HG02623 (cell line): ENCODE results near the gene ALDH8A1.

Experiments
- ATAC-seq: cut with Tn5 transposase; IDR thresholded peaks from one replicate; pipeline ENCODE4 v1.9.1; 2021; ENCODE audit warnings: moderate library complexity; ENCODE audit not compliant: unreplicated experiment

The ALDH8A1 gene, protein sequence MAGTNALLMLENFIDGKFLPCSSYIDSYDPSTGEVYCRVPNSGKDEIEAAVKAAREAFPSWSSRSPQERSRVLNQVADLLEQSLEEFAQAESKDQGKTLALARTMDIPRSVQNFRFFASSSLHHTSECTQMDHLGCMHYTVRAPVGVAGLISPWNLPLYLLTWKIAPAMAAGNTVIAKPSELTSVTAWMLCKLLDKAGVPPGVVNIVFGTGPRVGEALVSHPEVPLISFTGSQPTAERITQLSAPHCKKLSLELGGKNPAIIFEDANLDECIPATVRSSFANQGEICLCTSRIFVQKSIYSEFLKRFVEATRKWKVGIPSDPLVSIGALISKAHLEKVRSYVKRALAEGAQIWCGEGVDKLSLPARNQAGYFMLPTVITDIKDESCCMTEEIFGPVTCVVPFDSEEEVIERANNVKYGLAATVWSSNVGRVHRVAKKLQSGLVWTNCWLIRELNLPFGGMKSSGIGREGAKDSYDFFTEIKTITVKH

DNA sequence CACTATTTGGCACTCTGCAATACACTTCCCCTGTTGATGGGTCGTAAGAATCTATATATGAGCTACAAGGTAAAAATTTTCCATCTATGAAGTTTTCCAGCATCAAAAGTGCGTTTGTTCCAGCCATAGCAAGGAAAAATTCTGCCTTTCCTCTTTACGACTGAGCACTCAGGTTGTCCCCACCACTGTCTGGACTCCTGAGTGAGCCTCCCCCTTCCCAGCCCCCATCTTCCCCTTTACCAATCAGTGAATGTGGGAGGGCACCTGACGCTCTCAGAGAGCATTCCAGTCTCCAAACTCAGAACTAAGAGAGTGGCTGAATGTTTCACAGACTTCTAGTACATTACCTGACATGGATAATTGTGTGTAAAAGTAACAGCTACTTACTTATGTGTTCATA, at the start of gene ALDH8A1:
Gene ALDH8A1, minus strand, starts transcription at position 175 of the 400 bp plus-strand sequence. Its CDS starts 48 bp downstream, at position 127.
- ATAC-seq: no peak

DNA sequence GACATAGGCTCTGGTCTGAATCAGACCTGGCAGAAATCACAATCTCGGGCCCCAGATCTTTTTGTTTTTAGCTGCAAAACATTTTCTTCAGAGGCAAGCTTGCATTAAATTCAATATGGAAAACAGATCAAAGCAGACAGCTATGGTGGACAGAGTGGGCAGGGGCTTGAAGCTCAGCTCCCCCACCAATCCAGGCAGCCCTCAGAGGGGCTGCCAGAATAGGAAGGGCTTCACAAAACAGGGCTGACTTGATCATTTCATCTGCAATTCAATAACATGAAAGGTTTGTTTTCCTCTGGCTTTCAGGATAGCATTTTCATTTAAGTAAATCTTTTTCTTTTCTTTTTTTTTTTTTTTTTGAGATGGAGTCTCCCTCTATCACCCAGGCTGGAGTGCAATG, 49.2 kb upstream of the ALDH8A1 start:
- no peak for ATAC-seq

DNA sequence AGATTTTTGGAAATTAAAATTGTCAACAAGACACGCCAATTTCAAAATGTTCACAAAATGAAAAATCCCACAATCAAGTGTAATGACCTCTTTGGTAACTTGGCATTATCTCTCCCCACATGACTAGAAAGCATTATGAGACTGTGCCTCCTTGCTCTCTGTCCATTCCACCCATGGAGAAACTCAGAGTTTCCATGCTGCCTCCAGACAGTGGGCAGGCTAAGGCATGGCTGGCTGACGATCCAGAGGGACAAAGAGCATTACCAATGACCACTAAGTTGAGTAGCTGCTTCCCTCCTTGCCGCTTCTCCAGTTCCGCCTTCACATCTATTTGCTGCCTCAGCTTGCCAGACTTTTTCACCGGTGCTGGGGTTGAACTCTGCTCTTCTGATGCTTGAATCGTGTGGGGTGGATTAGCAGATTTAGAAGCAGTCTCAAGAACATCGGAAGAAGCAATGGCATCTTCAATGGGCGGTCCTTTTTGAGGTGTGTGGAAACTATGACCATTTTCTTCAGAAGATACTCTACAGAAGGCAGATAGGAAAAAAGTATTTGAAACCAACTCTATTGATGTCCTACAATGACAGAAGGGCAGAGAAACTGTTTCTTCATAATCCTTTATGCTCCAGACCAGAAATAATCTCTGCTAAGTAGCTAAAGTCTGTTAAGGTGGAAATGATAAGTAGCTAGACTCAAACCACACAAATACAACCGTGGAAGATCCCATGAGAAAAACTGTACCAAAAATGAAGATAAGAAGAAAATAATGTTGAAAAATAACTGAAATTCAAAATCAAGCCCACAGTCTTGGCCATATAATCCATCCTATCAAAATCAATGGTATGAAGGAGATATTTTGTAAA, 47.5 kb upstream of the ALDH8A1 start:
- no peak for ATAC-seq

DNA sequence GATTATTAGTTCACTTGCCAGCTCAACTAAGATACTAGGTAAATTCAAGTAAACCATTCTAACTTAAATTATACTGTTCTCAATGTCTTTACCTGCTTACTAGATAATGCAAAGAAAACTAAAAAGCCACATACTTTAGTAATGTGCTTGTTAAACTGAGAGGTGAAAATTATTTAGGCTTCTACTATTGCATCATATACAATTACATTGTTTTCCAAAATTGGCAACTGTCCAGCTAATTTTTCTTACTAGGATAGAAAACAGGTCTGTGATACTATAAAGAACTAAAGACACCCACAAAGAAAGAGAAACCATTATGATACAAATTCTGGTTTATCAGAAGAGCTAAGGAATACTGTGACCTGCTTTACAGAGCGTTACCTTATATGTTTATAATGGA, 45.6 kb upstream of the ALDH8A1 start:
- no peak for ATAC-seq

DNA sequence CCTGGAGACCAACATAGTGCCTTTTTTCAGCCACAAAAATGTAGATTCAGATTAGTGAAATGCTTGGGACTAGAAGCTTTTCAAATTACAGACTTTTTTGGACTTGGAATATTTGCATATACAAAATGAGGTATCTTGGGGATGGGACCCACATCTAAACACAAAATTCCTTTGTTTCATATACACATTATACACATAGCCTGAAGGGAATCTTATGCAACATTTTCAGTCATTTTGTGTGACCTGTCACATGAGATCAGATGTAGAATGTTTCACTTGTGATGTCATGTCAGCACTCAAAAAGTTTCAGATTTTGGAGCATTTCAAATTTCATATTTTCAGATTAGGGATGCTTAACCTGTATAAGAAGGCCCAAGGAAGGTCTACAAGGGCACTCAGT, 44.5 kb upstream of the ALDH8A1 start:
- ATAC-seq: no peak

DNA sequence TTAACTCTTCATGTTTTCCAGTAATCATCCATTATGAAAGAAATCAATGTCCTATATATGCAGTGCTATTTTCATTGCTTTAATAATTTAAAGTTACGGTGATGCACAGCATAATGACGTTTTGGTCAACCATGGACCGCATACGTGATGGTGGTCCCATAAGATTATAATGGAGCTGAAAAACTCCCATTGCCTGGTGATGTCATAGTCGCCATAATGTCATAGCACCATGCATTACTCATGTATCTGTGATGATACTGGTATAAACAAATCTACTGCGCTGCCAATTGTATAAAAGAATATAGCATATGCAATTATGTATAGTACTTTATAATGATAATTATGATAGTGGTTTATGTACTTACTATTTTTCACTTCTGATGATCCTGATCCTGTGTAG, 42.3 kb upstream of the ALDH8A1 start:
- ATAC-seq: no peak

DNA sequence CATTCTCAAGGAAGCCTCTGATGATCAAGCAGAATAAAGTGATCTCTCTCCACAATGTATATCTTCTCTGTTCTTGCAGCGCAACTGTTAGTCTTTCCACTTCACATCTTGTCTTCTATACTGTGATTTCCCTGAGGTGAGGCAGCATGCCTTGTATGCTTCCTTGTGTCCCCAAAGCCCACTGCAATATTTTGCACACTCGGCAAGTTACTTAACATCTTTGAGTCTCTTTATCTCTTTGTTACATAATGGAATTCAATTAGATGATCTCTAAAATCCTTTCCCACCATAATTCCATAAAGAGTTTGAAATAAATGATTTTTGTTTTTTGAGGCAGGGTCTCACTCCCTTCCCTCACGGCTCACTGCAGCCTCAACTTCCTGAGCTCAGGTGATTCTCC, 40.4 kb upstream of the ALDH8A1 start:
- no peak for ATAC-seq

DNA sequence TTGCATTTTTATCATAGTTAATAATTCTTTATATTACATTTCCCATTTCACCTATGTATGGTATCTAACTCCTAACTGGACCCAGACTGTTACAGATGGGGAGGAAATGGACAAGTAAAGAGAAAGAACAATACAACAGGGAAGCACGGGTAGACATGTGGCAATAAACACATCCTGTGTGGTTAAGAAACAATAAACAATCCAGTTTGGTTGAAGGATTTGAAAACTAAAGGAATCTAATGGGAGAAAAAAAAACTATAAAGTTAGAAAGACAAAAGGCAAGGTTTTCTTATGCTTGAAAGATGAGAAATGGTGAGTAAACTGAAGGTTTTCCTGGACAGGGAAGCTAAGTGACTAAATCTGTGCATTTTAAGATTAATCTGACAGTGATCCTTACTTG, 34.9 kb upstream of the ALDH8A1 start:
- ATAC-seq: no peak

DNA sequence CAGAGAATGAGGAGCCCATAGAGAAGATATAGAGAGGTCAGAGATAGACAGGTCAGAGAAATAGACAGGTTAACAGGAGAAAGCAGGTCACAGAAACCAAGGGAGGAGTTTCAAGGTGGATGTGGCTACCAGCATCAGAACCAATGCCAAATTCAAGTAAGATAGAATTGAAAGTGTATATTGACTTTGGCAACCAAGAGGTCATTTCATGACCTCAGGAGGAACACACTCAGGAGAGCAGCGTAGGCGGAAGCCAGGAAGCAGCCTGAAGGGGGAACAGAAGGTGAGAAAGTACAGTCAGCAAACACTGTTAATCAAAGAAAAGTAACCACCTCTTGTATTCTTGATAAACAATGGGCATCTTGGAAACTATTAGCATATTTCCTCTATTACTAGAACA, 33.9 kb upstream of the ALDH8A1 start:
- ATAC-seq: no peak

DNA sequence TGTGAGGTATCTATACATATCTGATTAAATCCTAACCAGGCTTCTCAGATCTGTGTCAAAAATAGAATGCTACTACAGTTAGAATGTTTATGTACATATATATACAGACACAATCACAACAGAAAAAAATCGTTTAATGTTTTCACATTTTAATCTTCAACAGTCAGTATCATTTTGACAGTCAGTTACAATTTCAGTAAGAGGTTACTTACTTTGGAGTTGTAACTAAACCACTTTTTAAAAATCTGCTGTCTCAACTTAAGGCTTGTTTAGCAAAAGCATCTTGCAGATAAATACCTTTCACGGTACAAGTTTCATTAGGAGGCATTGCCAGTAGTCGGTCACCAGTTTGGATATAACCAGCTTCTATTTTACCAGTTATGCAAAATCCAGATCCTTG, 32.3 kb upstream of the ALDH8A1 start:
- no peak for ATAC-seq

DNA sequence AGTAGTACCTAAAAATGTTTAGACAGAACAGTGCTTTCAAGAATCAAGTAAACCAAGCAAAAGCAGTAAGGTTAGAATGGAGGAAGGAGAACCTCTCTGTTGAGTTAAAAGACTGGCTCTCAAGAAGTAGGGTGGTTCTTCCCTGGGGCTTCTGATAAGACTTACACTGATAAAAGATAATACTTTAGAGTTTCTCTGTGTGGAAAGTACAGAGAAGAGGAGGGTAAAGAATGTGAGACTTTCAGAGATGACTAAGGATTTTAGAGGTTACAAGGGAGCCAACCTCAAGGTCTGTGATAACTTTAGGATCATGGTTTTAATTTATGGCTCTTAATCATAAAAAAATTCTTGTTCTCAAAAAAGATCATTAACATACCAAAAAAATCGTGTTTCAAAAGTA, 30.9 kb upstream of the ALDH8A1 start:
- ATAC-seq: no peak

DNA sequence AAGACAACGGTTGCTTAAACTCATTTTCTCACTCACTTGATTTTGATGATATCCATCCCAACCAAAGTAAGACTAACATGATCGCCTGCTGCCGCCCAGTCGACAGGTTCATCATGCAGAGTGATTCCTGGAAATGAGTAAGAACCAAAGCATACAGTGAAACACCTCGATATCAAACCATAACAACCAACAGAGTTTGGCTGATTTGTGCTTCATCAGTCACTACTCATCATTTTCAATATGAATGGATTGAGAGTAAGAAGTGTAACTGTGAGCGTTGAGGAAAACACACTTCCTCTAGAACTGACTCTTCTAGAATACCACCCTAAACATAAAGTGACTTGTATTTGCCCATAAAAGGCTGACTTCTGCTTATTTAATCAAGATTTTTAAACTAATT, 29.2 kb upstream of the ALDH8A1 start:
- peak; percentile 77 for ATAC-seq

DNA sequence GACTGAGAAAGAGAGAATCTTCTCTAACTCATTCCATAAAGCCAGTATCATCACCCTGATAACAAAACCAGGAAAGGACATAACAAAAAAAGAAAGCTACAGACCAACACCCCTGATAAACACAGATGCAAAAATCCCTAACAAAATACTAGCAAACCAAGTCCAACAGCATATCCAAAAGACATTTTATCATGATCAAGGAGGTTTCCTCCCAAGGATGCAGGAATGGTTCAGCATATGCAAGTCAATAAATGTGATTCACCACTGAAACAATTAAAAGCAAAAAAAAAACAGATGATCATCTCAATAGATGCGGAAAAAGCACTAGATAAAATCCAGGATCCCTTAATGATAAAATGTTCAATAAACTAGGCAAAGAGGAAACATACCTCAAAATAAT, 24.5 kb upstream of the ALDH8A1 start:
- no peak for ATAC-seq

DNA sequence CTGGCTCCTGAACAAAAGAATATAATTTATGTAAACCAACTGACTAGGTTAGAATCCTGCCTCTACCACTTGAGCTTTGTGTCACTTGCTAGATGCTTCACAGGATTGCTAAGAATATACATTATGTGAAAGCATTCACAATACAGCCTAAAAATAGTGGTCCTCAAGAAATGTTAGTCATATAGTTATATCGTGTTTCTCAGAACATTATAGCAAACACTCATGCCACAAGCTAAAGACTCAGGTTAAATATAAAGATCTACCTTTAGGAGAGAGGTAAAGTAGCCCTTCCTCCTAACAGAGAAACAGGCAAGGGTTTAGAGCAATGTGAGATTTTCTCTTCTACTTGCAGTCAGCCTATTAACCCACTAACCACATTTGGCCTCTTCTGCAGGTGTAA, 17.8 kb upstream of the ALDH8A1 start:
- no peak for ATAC-seq

DNA sequence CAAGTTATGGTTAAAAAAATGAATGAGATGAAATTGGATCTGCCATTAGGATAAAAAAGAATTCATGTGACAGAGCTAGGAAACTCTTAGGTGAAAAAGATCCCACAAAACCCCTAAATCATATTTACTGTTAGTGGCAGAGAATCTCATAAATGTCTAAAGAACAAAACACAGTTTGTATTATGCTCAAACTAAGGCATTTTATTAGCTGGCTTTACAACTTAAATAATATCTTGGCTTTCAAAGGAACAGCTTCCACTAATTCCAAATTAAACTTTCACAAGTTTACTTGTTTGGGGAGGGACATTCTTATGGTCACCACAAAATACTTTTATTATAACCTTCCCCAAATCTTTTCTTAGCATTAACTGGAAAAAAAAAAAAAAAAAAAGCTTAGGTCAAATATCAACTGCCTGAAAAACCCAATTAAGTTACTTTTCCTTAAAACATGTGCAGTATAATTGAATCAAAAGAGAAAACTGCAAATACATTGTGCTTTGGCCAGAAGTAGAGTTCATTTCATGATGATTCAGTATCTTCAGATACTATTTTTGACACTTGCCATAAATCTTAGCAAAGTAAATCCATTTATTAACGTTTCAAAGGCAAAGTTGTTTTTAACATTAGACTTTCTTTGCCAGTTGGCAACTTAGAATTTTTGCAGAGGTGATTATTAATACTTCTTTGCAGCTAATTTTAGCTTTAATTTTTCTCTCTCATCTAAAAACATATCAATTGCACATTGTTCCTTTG, 14.7 kb upstream of the ALDH8A1 start:
- no peak for ATAC-seq

DNA sequence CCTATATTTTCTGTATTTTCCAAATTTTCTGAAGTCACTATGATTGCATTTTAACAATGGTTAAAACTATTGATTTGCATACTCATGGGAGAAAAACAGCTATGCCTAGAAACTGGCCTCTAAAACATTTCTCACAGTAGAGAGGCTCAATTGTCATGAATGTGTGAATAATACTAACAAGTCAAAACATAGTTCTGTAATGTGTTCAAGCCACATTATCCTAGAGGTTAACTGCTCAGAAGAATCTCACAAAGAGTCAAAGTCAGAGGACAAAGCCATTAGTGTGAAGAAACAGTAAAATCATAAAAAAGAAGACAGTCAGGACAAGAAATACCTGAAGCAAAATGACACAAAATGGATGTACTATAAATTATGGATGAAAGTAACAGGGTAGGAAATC, 12.5 kb upstream of the ALDH8A1 start:
- no peak for ATAC-seq

DNA sequence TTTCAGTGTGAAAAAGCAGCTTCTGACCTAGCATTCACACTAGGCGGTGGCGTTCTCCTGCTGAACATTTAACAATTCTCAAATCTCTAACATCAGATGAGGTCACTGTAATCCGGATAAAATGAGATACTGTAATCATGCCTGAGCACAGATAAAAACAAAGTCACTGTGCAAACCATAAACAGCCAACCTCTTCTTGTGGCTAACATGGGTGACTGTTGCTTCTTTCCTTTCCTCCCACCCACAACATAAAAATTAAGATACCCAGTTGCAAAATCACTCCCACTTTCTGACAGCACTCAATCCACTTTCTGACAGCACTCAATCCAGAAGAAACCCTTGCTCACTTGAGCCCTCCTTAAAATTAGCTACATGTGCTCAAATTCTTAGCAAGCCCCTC, 11.5 kb upstream of the ALDH8A1 start:
- ATAC-seq: no peak

DNA sequence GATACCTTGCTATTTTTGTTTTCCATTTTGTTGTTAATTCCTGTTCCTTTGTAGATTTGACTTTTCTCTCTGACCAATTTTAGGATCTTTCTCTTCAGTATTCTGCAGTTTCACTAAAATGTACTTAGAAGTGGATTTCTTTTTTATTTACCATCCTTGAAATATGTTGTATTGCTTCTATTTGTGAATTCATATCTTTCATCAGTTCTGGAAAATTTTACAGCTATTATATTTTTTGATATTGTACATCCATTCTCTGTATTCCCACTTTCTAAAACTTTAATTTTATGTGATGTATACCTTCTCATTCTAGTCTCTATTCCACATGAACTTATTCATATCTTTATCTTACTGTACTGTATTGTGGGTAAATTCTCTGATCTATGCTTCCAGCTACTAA, 9.7 kb upstream of the ALDH8A1 start:
- ATAC-seq: no peak

DNA sequence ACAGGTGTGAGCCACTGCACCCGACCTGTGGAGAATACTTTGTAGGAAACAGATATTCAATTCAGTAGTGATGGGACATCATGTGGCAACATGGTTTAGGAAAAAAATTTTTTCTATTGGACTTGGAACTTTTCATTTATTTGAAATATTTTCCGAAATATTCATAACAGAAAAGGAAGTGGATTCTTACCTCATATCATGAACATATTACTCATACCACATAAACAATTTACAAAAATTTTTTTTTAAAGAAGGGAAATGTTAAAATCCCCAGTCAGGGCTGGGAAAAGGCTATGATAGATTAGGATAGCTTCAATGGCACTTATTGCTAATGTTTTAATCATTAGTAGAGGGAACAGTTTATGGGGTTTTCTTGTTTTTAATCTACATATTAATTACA, 6.8 kb upstream of the ALDH8A1 start:
- no peak for ATAC-seq

DNA sequence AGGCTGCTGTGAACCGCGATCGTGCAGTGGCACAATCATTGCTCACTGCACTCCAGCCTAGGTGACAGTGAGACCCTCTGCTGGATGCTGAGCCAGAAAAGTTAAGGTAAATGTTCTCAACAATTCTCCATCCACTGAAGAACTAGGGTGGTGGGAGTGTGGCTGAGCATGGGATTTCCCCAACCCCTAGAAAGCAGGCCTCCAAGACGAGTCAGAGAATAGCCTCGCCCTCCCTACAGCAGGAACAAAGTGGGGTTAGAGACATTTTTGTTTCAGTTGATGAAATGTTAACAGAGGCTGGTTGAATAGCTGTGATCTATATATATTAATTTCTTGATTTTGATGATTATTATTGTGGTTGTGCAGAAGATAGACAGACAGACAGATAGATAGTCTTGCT, 6.1 kb upstream of the ALDH8A1 start:
- no peak for ATAC-seq

DNA sequence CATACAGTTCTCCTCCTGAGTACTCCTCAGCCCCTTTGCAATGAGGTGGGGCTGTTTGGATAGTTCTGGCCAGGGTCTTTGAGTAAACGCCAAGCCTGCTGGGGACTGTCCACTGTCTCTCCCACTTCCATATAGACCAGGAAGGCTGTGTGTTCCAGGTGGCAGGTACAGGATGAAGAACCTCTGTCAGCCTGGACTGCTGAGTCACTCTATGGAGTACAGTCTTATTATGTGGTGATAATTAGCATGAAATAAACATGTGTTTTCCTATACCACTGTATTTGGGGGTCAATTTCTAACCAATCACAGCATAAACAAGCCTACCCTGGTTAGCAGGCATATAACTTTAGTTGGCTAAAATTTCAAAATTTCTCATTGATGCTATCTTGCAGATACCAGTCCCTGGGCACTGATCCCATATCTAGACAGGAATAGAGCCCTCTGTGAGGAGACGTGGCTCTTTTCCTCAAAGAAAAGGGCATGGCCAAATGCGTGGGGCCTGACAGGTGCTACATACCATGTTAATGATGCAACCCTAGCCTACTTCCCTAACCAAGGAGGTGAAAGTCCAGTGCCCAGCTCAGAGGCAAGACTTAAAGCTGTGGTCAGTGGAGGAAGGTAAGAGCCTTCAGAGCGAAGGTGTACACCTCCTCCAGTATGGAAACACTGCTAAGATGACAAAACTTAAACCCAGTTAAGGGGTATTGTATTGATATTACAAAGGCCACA, 4.5 kb upstream of the ALDH8A1 start:
- ATAC-seq: no peak
